Body of pancreas (tissue), 4 donors: Measurements from ENCODE around the gene ZNF511.

Experiments
- CTCF ChIP-seq, 7 experiments: fragments of 450-650 bp in 4 of 7; fragments of 200-600 bp in 3 of 7; sonication (generic) in 3 of 7; IDR thresholded peaks; one replicate each; pipeline ENCODE4 v1.5.1; 2016 to 2019; ENCODE audit warnings: antibody characterized with exemption in 7 of 7
- POLR2A ChIP-seq, 3 donors: fragments of 450-650 bp; IDR thresholded peaks; one replicate each; pipeline ENCODE4 v1.6.1; 2016; ENCODE audit warnings: antibody characterized with exemption in 3 of 3, mild to moderate bottlenecking in 2 of 3

GRCh38 chr10:133310789-133311188 lies 2.1 kb downstream of the ZNF511 start:
- TF ChIP-seq CTCF (IDR thresholded peaks at IDR 0.05) (no peak), POLR2A (IDR thresholded peaks at IDR 0.05) (no peak)
